Thyroid gland (tissue), 4 donors: ENCODE results near the gene NDC80. TPM values are rescaled to one million over a fixed set of nuclear protein-coding genes. Genes with fewer than 3 reads are reported as not detected.

Experiments used
- DNase-seq, 2 donors: peaks; one replicate each; pipeline ENCODE4 v3.0.0-alpha.2; 2019
- H3K27ac ChIP-seq, 3 donors: fragments of 200-600 bp; sonication (generic); 1 replicate in 2 of 3; 2 replicates in 1 of 3; pipeline ENCODE4 v1.5.1; 2016 to 2019; ENCODE audit warnings: mild to moderate bottlenecking in 1 of 3, moderate library complexity in 1 of 3
- H3K27me3 ChIP-seq: fragments of 200-600 bp; sonication (generic); one replicate; pipeline ENCODE4 v1.5.1; 2019
- H3K36me3 ChIP-seq, 2 donors: fragments of 200-600 bp; sonication (generic); one replicate each; pipeline ENCODE4 v1.5.1; 2016 to 2019
- H3K4me1 ChIP-seq, 2 donors: fragments of 200-600 bp; sonication (generic); one replicate each; pipeline ENCODE4 v1.5.1; 2017 to 2019
- H3K4me3 ChIP-seq, 3 donors: fragments of 200-600 bp; sonication (generic); replicated peaks in 1 of 3; 1 replicate in 2 of 3; 2 replicates in 1 of 3; pipeline ENCODE4 v1.5.1; 2016; ENCODE audit warnings: mild to moderate bottlenecking in 1 of 3
- H3K9me3 ChIP-seq: fragments of 200-600 bp; sonication (generic); one replicate; pipeline ENCODE4 v1.5.1; 2017
- POLR2A ChIP-seq, 2 donors: fragments of 450-650 bp; IDR thresholded peaks; one replicate each; pipeline ENCODE4 v1.6.1; 2017; ENCODE audit warnings: antibody characterized with exemption in 2 of 2, mild to moderate bottlenecking in 2 of 2, moderate library complexity in 1 of 2
- WGBS, 2 donors: methylation state at CpG; one replicate each; pipeline ENCODE4 v1.1.5; 2017; 5-methylcytosine and 5-hydroxymethylcytosine counted together
- intact Hi-C: fragments of 100-400 bp; cut with DNase I; formaldehyde crosslinking; loops from one replicate; pipeline ENCODE4 v1.15.1; 2023
- total RNA-seq, 4 donors: library from RNA; depleted of rRNA; stranded (reverse); fragments of >200 nt; gene quantifications; one replicate each; pipeline ENCODE4 v1.2.3, GENCODE V29; 2016
- TF ChIP-seq, protein P1 (sequence below), 6 experiments: fragments of 200-600 bp in 3 of 6; fragments of 450-650 bp in 3 of 6; sonication (generic) in 3 of 6; IDR thresholded peaks; one replicate each; pipeline ENCODE4 v1.5.1; 2016 to 2019; ENCODE audit warnings: antibody characterized with exemption in 6 of 6, mild to moderate bottlenecking in 2 of 6, inconsistent platforms in 1 of 6, moderate library complexity in 1 of 6

NDC80 gene
- total RNA-seq, 4 donors from 2014 or later, result 0.33 to 1.4 (median 0.81) TPM; not detected in 1

DNA sequence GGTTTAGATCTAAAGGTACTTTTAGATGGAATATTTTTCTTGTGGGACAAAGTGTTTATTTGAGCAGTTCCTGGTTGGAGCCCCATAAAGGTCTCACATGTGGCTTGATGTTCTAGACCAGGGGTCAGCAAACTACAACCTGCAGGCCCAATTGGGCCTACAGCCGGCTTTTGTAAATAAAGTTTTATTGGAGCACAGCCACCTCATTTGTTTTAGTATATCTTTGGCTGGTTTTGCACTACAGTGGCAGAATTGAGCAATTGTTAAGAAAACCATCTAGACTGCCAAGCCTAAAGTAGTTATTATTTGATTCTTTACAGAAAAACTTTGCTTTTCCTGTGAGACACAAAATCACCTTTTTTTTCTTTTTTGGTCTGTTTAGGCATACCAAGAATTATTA is 41.6 kb downstream of the NDC80 start:
- DNase-seq, result no peak
- Histone ChIP-seq H3K4me1 (no peaks in the 10 kb centered on the region), H3K27me3 (no peaks in the 10 kb centered on the region), H3K4me3 (no peak overlapping the region), H3K9me3 (no peaks in the 10 kb centered on the region), H3K27ac (no peak overlapping the region), H3K36me3 (no peaks in the 10 kb centered on the region)
- intact Hi-C loops, result no loop called here
- TF ChIP-seq, protein P1, sequence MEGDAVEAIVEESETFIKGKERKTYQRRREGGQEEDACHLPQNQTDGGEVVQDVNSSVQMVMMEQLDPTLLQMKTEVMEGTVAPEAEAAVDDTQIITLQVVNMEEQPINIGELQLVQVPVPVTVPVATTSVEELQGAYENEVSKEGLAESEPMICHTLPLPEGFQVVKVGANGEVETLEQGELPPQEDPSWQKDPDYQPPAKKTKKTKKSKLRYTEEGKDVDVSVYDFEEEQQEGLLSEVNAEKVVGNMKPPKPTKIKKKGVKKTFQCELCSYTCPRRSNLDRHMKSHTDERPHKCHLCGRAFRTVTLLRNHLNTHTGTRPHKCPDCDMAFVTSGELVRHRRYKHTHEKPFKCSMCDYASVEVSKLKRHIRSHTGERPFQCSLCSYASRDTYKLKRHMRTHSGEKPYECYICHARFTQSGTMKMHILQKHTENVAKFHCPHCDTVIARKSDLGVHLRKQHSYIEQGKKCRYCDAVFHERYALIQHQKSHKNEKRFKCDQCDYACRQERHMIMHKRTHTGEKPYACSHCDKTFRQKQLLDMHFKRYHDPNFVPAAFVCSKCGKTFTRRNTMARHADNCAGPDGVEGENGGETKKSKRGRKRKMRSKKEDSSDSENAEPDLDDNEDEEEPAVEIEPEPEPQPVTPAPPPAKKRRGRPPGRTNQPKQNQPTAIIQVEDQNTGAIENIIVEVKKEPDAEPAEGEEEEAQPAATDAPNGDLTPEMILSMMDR (IDR thresholded peaks at IDR 0.05), result no peak
- TF ChIP-seq POLR2A (IDR thresholded peaks at IDR 0.05), result no peak
- WGBS, 2 donors, result 89 to 93% methylated on average over 1 of the region's 1 CpG

DNA sequence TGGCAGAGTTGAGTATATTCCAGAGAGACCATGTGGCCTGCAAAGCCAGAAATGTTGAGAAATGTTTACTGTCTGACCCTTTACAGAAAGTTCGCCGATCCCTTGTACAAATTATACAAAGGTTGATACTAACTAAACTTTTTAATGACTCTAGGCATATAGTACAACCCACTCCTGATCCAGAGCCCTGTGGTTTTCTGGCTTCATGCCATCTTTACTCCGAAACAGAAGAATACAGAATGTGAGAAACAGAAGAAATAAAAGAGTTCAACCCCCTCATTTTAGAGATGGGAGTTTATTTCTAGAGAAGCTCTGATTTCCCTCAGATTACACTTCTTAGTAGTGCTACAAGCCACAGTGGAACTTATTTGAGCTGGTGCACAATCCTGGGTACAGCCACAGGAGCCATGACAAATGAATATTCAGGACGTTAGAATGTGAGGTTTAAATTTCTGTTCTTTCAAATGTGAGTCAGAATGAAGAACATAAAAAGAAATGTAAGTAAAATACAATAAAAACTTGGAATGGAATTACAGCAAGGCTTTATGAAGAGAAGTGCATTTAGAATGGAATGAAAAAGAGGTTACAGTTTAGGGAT is 46.1 kb downstream of the NDC80 start:
- H3K9me3 ChIP-seq, result no peaks in the 10 kb centered on the region
- WGBS, 2 donors, result 79 to 97% methylated on average over 4 of the region's 4 CpGs
- no peaks in the 10 kb centered on the region for H3K36me3 ChIP-seq
- H3K27ac ChIP-seq, result no peak overlapping the region
- no peak overlapping the region for H3K4me3 ChIP-seq
- H3K4me1 ChIP-seq, result no peaks in the 10 kb centered on the region
- no peaks in the 10 kb centered on the region for H3K27me3 ChIP-seq
- intact Hi-C loops, result no loop called here
- no peak for DNase-seq
- TF ChIP-seq POLR2A (IDR thresholded peaks at IDR 0.05), result no peak
- TF ChIP-seq, protein P1 (IDR thresholded peaks at IDR 0.05), result no peak

GRCh38 chr18:2618009-2618408 is 46.7 kb downstream of the NDC80 start:
- no peaks in the 10 kb centered on the region for H3K27me3 ChIP-seq
- TF ChIP-seq, protein P1 (IDR thresholded peaks at IDR 0.05), result no peak
- no peak for TF ChIP-seq POLR2A (IDR thresholded peaks at IDR 0.05)
- H3K4me3 ChIP-seq, result no peak overlapping the region
- DNase-seq, result no peak
- no peaks in the 10 kb centered on the region for H3K4me1 ChIP-seq
- H3K36me3 ChIP-seq, result no peaks in the 10 kb centered on the region
- intact Hi-C loops, result no loop called here
- H3K9me3 ChIP-seq, result no peaks in the 10 kb centered on the region
- H3K27ac ChIP-seq, result no peak overlapping the region
- 96 to 97% methylated on average over 4 of the region's 4 CpGs for WGBS, 2 donors

DNA sequence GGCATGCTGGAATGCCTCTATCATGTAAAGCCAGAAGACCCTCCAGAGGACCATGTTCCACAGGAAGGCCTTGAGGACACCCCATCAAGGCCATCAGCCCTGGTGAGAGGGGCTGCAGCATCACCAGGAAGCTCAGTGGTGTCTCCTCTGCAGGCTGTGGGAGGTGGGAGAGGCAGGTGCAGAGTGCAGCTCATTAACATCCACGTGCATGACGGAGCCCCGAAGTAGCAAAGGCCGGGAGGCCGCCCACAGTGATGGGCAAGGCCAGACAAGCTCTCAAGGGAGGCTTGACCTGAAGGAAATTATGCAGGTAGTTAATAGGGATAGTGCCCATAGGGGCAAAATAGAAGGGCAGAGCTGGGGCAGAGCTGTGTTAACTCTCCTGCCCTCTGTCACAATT is 53.9 kb downstream of the NDC80 start:
- 79 to 93% methylated on average over 3 to 5 of the region's 5 CpGs for WGBS, 2 donors

GRCh38 chr18:2627821-2628276 is 56.5 kb downstream of the NDC80 start:
- intact Hi-C loops, result no loop called here
- Histone ChIP-seq H3K36me3 (no peaks in the 10 kb centered on the region), H3K27ac (no peak overlapping the region), H3K9me3 (no peaks in the 10 kb centered on the region), H3K4me1 (no peaks in the 10 kb centered on the region), H3K27me3 (no peaks in the 10 kb centered on the region), H3K4me3 (no peak overlapping the region)
- TF ChIP-seq, protein P1 (IDR thresholded peaks at IDR 0.05), result no peak
- TF ChIP-seq POLR2A (IDR thresholded peaks at IDR 0.05), result no peak
- WGBS, 2 donors, result 95 to 100% methylated on average over 1 of the region's 1 CpG
- no peak for DNase-seq

More for the DNA sequence above, 53.9 kb downstream of the NDC80 start:
- DNase-seq, result no peak
- Histone ChIP-seq H3K27ac (no peak overlapping the region), H3K4me1 (no peaks in the 10 kb centered on the region), H3K36me3 (no peaks in the 10 kb centered on the region), H3K4me3 (no peak overlapping the region), H3K27me3 (no peaks in the 10 kb centered on the region), H3K9me3 (no peaks in the 10 kb centered on the region)
- TF ChIP-seq, protein P1 (IDR thresholded peaks at IDR 0.05), result no peak
- TF ChIP-seq POLR2A (IDR thresholded peaks at IDR 0.05), result no peak
- intact Hi-C loops, result no loop called here
